Osteocyte (in vitro differentiated cells): Measurements from ENCODE around the gene CSMD2. TPM values are rescaled to one million over a fixed set of nuclear protein-coding genes. Genes with fewer than 3 reads are reported as not detected.

Experiments
- DNase-seq: peaks from one replicate; pipeline ENCODE4 v3.0.0; 2021; ENCODE audit warnings: mixed read lengths; ENCODE audit not compliant: unreplicated experiment; ENCODE audit errors: extremely low spot score
- H3K27ac Mint-ChIP-seq: one replicate; pipeline ENCODE4 v1.8.0; 2021; ENCODE audit warnings: mild to moderate bottlenecking, mixed read lengths; ENCODE audit not compliant: unreplicated experiment
- H3K27me3 Mint-ChIP-seq: one replicate; pipeline ENCODE4 v1.8.0; 2021; ENCODE audit warnings: mixed read lengths; ENCODE audit not compliant: unreplicated experiment
- H3K36me3 Mint-ChIP-seq: one replicate; pipeline ENCODE4 v1.8.0; 2021; ENCODE audit warnings: mixed read lengths; ENCODE audit not compliant: unreplicated experiment
- H3K4me1 Mint-ChIP-seq: one replicate; pipeline ENCODE4 v1.8.0; 2021; ENCODE audit warnings: mixed read lengths; ENCODE audit not compliant: unreplicated experiment
- H3K4me3 Mint-ChIP-seq: one replicate; pipeline ENCODE4 v1.8.0; 2021; ENCODE audit warnings: mild to moderate bottlenecking, moderate library complexity, mixed read lengths; ENCODE audit not compliant: unreplicated experiment
- H3K9me3 Mint-ChIP-seq: one replicate; pipeline ENCODE4 v1.8.0; 2021; ENCODE audit warnings: mixed read lengths; ENCODE audit not compliant: unreplicated experiment
- CTCF ChIP-seq: fragments of 200-600 bp; sonication (generic); IDR thresholded peaks from 2 replicates; pipeline ENCODE4 v1.5.0; 2021; ENCODE audit warnings: antibody characterized with exemption, mild to moderate bottlenecking, moderate library complexity
- total RNA-seq: library from RNA; stranded (reverse); gene quantifications from 2 replicates; pipeline ENCODE4 v1.2.1, GENCODE V29; 2021

The CSMD2 gene
- total RNA-seq, 1 donor from 2014 or later, result not detected

GRCh38 chr1:33844166-33844565 is 320.9 kb downstream of the CSMD2 start:
- TF ChIP-seq CTCF, result no peak
- H3K36me3 Mint-ChIP-seq, result no peaks in the 10 kb centered on the region
- no peaks in the 10 kb centered on the region for H3K4me1 Mint-ChIP-seq
- H3K27me3 Mint-ChIP-seq, result no peaks in the 10 kb centered on the region
- no peak overlapping the region for H3K4me3 Mint-ChIP-seq
- H3K9me3 Mint-ChIP-seq, result no peaks in the 10 kb centered on the region
- no peak overlapping the region for H3K27ac Mint-ChIP-seq
- no peak for DNase-seq

DNA sequence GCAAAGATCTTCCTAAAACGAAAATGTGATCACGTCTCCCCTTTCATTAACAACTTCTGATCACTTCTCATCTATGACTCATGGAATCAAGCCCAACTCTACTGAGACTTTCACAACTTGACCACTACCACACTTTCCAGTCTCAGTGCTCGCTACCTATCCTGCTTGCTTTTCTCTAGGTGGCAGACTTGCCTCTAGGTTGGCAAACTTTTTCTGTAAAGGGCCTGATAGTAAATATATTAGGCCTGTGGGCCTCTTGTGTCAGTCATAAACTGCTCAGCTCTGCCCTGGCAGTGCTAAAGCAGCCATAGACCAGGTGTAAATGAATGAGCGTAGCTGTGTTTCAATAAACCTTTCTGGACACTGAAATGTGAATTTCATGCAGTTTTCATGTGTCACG is 322.7 kb downstream of the CSMD2 start:
- DNase-seq, result no peak
- no peak overlapping the region for H3K4me3 Mint-ChIP-seq
- TF ChIP-seq CTCF, result no peak
- H3K9me3 Mint-ChIP-seq, result peaks cover 7% of the 10 kb centered on the region
- no peaks in the 10 kb centered on the region for H3K27me3 Mint-ChIP-seq
- no peaks in the 10 kb centered on the region for H3K4me1 Mint-ChIP-seq
- H3K27ac Mint-ChIP-seq, result no peak overlapping the region
- H3K36me3 Mint-ChIP-seq, result no peaks in the 10 kb centered on the region

GRCh38 chr1:33841494-33841893 is 323.5 kb downstream of the CSMD2 start:
- no peaks in the 10 kb centered on the region for H3K27me3 Mint-ChIP-seq
- DNase-seq, result no peak
- no peaks in the 10 kb centered on the region for H3K4me1 Mint-ChIP-seq
- no peak for TF ChIP-seq CTCF
- no peak overlapping the region for H3K27ac Mint-ChIP-seq
- no peak overlapping the region for H3K4me3 Mint-ChIP-seq
- H3K9me3 Mint-ChIP-seq, result peaks cover 7% of the 10 kb centered on the region
- H3K36me3 Mint-ChIP-seq, result no peaks in the 10 kb centered on the region

DNA sequence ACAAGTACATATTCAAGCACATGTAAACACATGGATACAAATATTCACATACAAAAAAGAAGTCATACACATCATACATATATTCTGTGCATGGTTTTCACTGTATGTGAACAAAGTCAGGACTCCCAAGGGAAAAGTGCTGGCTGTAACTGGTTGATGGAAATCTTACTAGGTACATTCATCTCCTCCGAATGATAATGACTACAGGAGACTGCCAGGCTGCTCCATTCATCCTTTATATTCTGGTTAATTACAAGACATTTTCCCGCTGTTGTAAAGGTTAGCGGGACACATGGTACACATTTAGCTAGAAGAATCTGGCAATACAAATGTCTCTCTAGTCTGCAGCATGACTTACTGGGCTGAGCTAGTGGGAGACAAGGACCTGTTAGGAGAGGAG is 327.4 kb downstream of the CSMD2 start:
- DNase-seq, result no peak
- Mint-ChIP-seq H3K4me1 (no peaks in the 10 kb centered on the region), H3K36me3 (no peaks in the 10 kb centered on the region), H3K9me3 (peaks cover 9% of the 10 kb centered on the region), H3K27me3 (no peaks in the 10 kb centered on the region), H3K4me3 (no peak overlapping the region), H3K27ac (no peak overlapping the region)
- TF ChIP-seq CTCF, result no peak

DNA sequence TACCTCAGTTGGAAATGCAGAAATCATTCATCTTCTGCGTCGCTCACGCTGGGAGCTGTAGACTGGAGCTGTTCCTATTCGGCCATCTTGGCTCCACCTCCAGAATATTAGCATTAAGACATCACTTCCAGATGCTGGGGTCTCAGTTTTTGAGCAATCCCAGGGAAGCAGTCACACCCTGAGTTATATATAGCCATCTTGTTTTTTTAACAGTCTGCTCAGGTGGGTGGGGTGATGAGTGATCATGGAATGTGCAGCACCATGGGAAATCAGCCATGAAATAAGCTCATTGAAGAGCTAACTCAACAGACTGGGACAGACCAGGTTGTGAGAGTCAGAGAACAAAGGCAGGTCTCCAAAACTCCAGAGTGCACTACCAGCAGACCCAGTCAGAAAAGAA is 328.1 kb downstream of the CSMD2 start:
- Mint-ChIP-seq H3K27ac (no peak overlapping the region), H3K36me3 (no peaks in the 10 kb centered on the region), H3K4me3 (no peak overlapping the region), H3K4me1 (no peaks in the 10 kb centered on the region), H3K9me3 (peaks cover 15% of the 10 kb centered on the region), H3K27me3 (no peaks in the 10 kb centered on the region)
- DNase-seq, result no peak
- TF ChIP-seq CTCF, result no peak
